Measurements from ENCODE around the gene B4GALT4. TPM values are rescaled to one million over a fixed set of nuclear protein-coding genes. Genes with fewer than 3 reads are reported as not detected.
"Not testable (repeated sequence)": the region's sequence is repeated elsewhere in the genome, so short reads cannot be mapped to it uniquely, and the experiment has no call there.

Gene B4GALT4
- total RNA-seq, 1 donor: 17.6 TPM

GRCh38 chr3:119243712-119244111 lies 3.0 kb upstream of the B4GALT4 start:
- no peak overlapping the region for H3K4me3 ChIP-seq (ENCODE audit: low read length)
- H3K27me3 ChIP-seq (ENCODE audit: insufficient read depth, low read length): no peaks in the 10 kb centered on the region
- peaks cover 24% of the 10 kb centered on the region for H3K4me1 ChIP-seq (ENCODE audit: insufficient read depth, low read length)

GRCh38 chr3:119243058-119243529 lies 2.4 kb upstream of the B4GALT4 start:
- not testable (repeated sequence) for H3K4me3 ChIP-seq (ENCODE audit: low read length); H3K27me3 ChIP-seq (ENCODE audit: insufficient read depth, low read length); H3K9me3 ChIP-seq (ENCODE audit: low read depth, low read length)
- peaks cover 27% of the 10 kb centered on the region for H3K4me1 ChIP-seq (ENCODE audit: insufficient read depth, low read length)

More at GRCh38 chr3:119243712-119244111, 3.0 kb upstream of the B4GALT4 start:
- peaks cover 7% of the 10 kb centered on the region for H3K9me3 ChIP-seq (ENCODE audit: low read depth, low read length)

- H3K4me3 ChIP-seq (ENCODE audit: low read length); H3K9me3 ChIP-seq (ENCODE audit: low read depth, low read length); H3K27me3 ChIP-seq (ENCODE audit: insufficient read depth, low read length): not testable (repeated sequence)
- H3K4me1 ChIP-seq (ENCODE audit: insufficient read depth, low read length): peaks cover 31% of the 10 kb centered on the region
These were observed 1.8 kb upstream of the B4GALT4 start for GRCh38 chr3:119242387-119243057.

- H3K27me3 ChIP-seq (ENCODE audit: insufficient read depth, low read length): no peaks in the 10 kb centered on the region
- H3K4me3 ChIP-seq (ENCODE audit: low read length): peak overlapping the region; percentile 77
- no peaks in the 10 kb centered on the region for H3K9me3 ChIP-seq (ENCODE audit: low read depth, low read length)
- peaks cover 44% of the 10 kb centered on the region for H3K4me1 ChIP-seq (ENCODE audit: insufficient read depth, low read length)
These were observed 532 bp downstream of the B4GALT4 start for GRCh38 chr3:119240101-119240590.

- Histone ChIP-seq H3K4me3 (ENCODE audit: low read length) (peak overlapping the region; percentile 77), H3K27me3 (ENCODE audit: insufficient read depth, low read length) (no peaks in the 10 kb centered on the region), H3K4me1 (ENCODE audit: insufficient read depth, low read length) (peaks cover 44% of the 10 kb centered on the region), H3K9me3 (ENCODE audit: low read depth, low read length) (no peaks in the 10 kb centered on the region)
These were observed 1.4 kb downstream of the B4GALT4 start for GRCh38 chr3:119239206-119239820.

- no peak overlapping the region for H3K4me3 ChIP-seq (ENCODE audit: low read length)
- H3K27me3 ChIP-seq (ENCODE audit: insufficient read depth, low read length): no peaks in the 10 kb centered on the region
- H3K4me1 ChIP-seq (ENCODE audit: insufficient read depth, low read length): peaks cover 44% of the 10 kb centered on the region
- H3K9me3 ChIP-seq (ENCODE audit: low read depth, low read length): no peaks in the 10 kb centered on the region
These were observed 2.3 kb downstream of the B4GALT4 start for GRCh38 chr3:119238363-119238762.

GRCh38 chr3:119237299-119237698 lies 3.4 kb downstream of the B4GALT4 start:
- H3K4me3 ChIP-seq (ENCODE audit: low read length): no peak overlapping the region
- H3K27me3 ChIP-seq (ENCODE audit: insufficient read depth, low read length): no peaks in the 10 kb centered on the region
- peaks cover 44% of the 10 kb centered on the region for H3K4me1 ChIP-seq (ENCODE audit: insufficient read depth, low read length)
- H3K9me3 ChIP-seq (ENCODE audit: low read depth, low read length): no peaks in the 10 kb centered on the region

GRCh38 chr3:119236756-119237155 lies 3.9 kb downstream of the B4GALT4 start:
- Histone ChIP-seq H3K4me3 (ENCODE audit: low read length) (no peak overlapping the region), H3K27me3 (ENCODE audit: insufficient read depth, low read length) (no peaks in the 10 kb centered on the region), H3K9me3 (ENCODE audit: low read depth, low read length) (no peaks in the 10 kb centered on the region), H3K4me1 (ENCODE audit: insufficient read depth, low read length) (peaks cover 44% of the 10 kb centered on the region)

- H3K27me3 ChIP-seq (ENCODE audit: insufficient read depth, low read length): no peaks in the 10 kb centered on the region
- no peak overlapping the region for H3K4me3 ChIP-seq (ENCODE audit: low read length)
- peaks cover 34% of the 10 kb centered on the region for H3K4me1 ChIP-seq (ENCODE audit: insufficient read depth, low read length)
- H3K9me3 ChIP-seq (ENCODE audit: low read depth, low read length): no peaks in the 10 kb centered on the region
These were observed 5.5 kb downstream of the B4GALT4 start for GRCh38 chr3:119235151-119235550.

GRCh38 chr3:119234610-119235009 lies 6.1 kb downstream of the B4GALT4 start:
- H3K4me1 ChIP-seq (ENCODE audit: insufficient read depth, low read length): peaks cover 28% of the 10 kb centered on the region
- H3K27me3 ChIP-seq (ENCODE audit: insufficient read depth, low read length): no peaks in the 10 kb centered on the region
- no peak overlapping the region for H3K4me3 ChIP-seq (ENCODE audit: low read length)
- H3K9me3 ChIP-seq (ENCODE audit: low read depth, low read length): no peaks in the 10 kb centered on the region

- H3K9me3 ChIP-seq (ENCODE audit: low read depth, low read length): no peaks in the 10 kb centered on the region
- H3K4me3 ChIP-seq (ENCODE audit: low read length): no peak overlapping the region
- H3K27me3 ChIP-seq (ENCODE audit: insufficient read depth, low read length): no peaks in the 10 kb centered on the region
- H3K4me1 ChIP-seq (ENCODE audit: insufficient read depth, low read length): peaks cover 4% of the 10 kb centered on the region
These were observed 9.9 kb downstream of the B4GALT4 start for GRCh38 chr3:119230745-119231144.

- Histone ChIP-seq H3K27me3 (ENCODE audit: insufficient read depth, low read length) (no peaks in the 10 kb centered on the region), H3K4me3 (ENCODE audit: low read length) (no peak overlapping the region), H3K4me1 (ENCODE audit: insufficient read depth, low read length) (no peaks in the 10 kb centered on the region), H3K9me3 (ENCODE audit: low read depth, low read length) (no peaks in the 10 kb centered on the region)
These were observed 10.6 kb downstream of the B4GALT4 start for GRCh38 chr3:119230071-119230470.

GRCh38 chr3:119229190-119229589 lies 11.5 kb downstream of the B4GALT4 start:
- H3K27me3 ChIP-seq (ENCODE audit: insufficient read depth, low read length): no peaks in the 10 kb centered on the region
- no peaks in the 10 kb centered on the region for H3K9me3 ChIP-seq (ENCODE audit: low read depth, low read length)
- H3K4me3 ChIP-seq (ENCODE audit: low read length): no peak overlapping the region
- H3K4me1 ChIP-seq (ENCODE audit: insufficient read depth, low read length): no peaks in the 10 kb centered on the region

- Histone ChIP-seq H3K27me3 (ENCODE audit: insufficient read depth, low read length) (no peaks in the 10 kb centered on the region), H3K4me1 (ENCODE audit: insufficient read depth, low read length) (no peaks in the 10 kb centered on the region), H3K9me3 (ENCODE audit: low read depth, low read length) (no peaks in the 10 kb centered on the region), H3K4me3 (ENCODE audit: low read length) (no peak overlapping the region)
These were observed 12.1 kb downstream of the B4GALT4 start for GRCh38 chr3:119228373-119229145.

Measured in mononuclear cell (primary cell).